HG02885 (cell line): ENCODE measurements around the gene ADIPOR2.
"Not testable (repeated sequence)": the region's sequence is repeated elsewhere in the genome, so short reads cannot be mapped to it uniquely, and the experiment has no call there.

Source experiments
- ATAC-seq: cut with Tn5 transposase; IDR thresholded peaks from one replicate; pipeline ENCODE4 v1.9.1; 2021; ENCODE audit warnings: mild to moderate bottlenecking; ENCODE audit not compliant: unreplicated experiment, poor library complexity

The ADIPOR2 gene

GRCh38 chr12:1702713-1703112 is 11.8 kb downstream of the ADIPOR2 start:
- ATAC-seq: no peak

GRCh38 chr12:1703771-1704722 is 13.2 kb downstream of the ADIPOR2 start:
- no peak for ATAC-seq

- ATAC-seq: no peak
These were observed 15.1 kb downstream of the ADIPOR2 start for GRCh38 chr12:1705774-1706631.

GRCh38 chr12:1706632-1706980 is 15.7 kb downstream of the ADIPOR2 start:
- ATAC-seq: no peak

- no peak for ATAC-seq
These were observed 16.2 kb downstream of the ADIPOR2 start for GRCh38 chr12:1707051-1707450.

GRCh38 chr12:1709968-1710367 is 19.1 kb downstream of the ADIPOR2 start:
- not testable (repeated sequence) for ATAC-seq

GRCh38 chr12:1710870-1711269 is 20.0 kb downstream of the ADIPOR2 start:
- ATAC-seq: not testable (repeated sequence)

GRCh38 chr12:1711536-1712211 is 20.8 kb downstream of the ADIPOR2 start:
- ATAC-seq: not testable (repeated sequence)

- not testable (repeated sequence) for ATAC-seq
These were observed 21.4 kb downstream of the ADIPOR2 start for GRCh38 chr12:1712305-1712704.

- ATAC-seq: not testable (repeated sequence)
These were observed 22.0 kb downstream of the ADIPOR2 start for GRCh38 chr12:1712852-1713251.

GRCh38 chr12:1713783-1714348 is 23.0 kb downstream of the ADIPOR2 start:
- not testable (repeated sequence) for ATAC-seq

- ATAC-seq: not testable (repeated sequence)
These were observed 24.6 kb downstream of the ADIPOR2 start for GRCh38 chr12:1715459-1715858.

- ATAC-seq: no peak
These were observed 25.5 kb downstream of the ADIPOR2 start for GRCh38 chr12:1716215-1716862.

- no peak for ATAC-seq
These were observed 26.0 kb downstream of the ADIPOR2 start for GRCh38 chr12:1716911-1717310.

- ATAC-seq: no peak
These were observed 28.3 kb downstream of the ADIPOR2 start for GRCh38 chr12:1719139-1719538.

GRCh38 chr12:1720494-1720893 is 29.6 kb downstream of the ADIPOR2 start:
- no peak for ATAC-seq

GRCh38 chr12:1723721-1724120 is 32.9 kb downstream of the ADIPOR2 start:
- ATAC-seq: no peak

GRCh38 chr12:1724250-1724649 is 33.4 kb downstream of the ADIPOR2 start:
- no peak for ATAC-seq

GRCh38 chr12:1726753-1727152 is 35.9 kb downstream of the ADIPOR2 start:
- ATAC-seq: no peak

- no peak for ATAC-seq
These were observed 38.0 kb downstream of the ADIPOR2 start for GRCh38 chr12:1728824-1729223.
